SK-N-SH (cell line): ENCODE data around the gene DACH1. TPM values are rescaled to one million over a fixed set of nuclear protein-coding genes. Genes with fewer than 3 reads are reported as not detected.

Source experiments
- CTCF ChIA-PET: fragments of 300-600, 350-600 bp; formaldehyde crosslinking; extraction: SDS; loops from one replicate; lab custom pipeline; 2021; lab: Yijun Ruan, JAX
- POLR2A ChIA-PET: fragments of 350-600 bp; sonication (Branson Sonifier 250); formaldehyde crosslinking; extraction: SDS; loops from one replicate; lab custom pipeline; 2020; ENCODE audit warnings: antibody characterized with exemption, inconsistent platforms; lab: Yijun Ruan, JAX
- DNase-seq: peaks from one replicate; pipeline ENCODE4 v3.0.0; 2012
- H2AFZ ChIP-seq: fragments of 200-600 bp; sonication (generic); 2 replicates; pipeline ENCODE4 v1.8.1; 2016; ENCODE audit warnings: antibody characterized with exemption, mild to moderate bottlenecking, low read depth
- H3F3A ChIP-seq: fragments of 200-600 bp; sonication (generic); replicated peaks from 2 replicates; pipeline ENCODE3; 2016; ENCODE audit warnings: antibody characterized with exemption, mild to moderate bottlenecking; ENCODE audit not compliant: insufficient read depth
- H3K27ac ChIP-seq, 2 experiments: fragments of 200-500 bp in 1 of 2; fragments of 200-600 bp in 1 of 2; sonication (Bioruptor generic) in 1 of 2; sonication (generic), shearing (Covaris generic) in 1 of 2; 2 replicates each; pipeline versions ENCODE4 v1.5.1 to v1.6.1; 2014 to 2016; ENCODE audit warnings: low read depth in 2 of 2, inconsistent platforms in 1 of 2, low read length in 1 of 2, mild to moderate bottlenecking in 1 of 2, mixed read lengths in 1 of 2
- H3K27me3 ChIP-seq: fragments of 200-600 bp; sonication (generic), shearing (Covaris generic); 2 replicates; pipeline ENCODE4 v1.6.1; 2016; ENCODE audit warnings: mixed run types; ENCODE audit not compliant: insufficient read depth
- H3K36me3 ChIP-seq, 2 experiments: fragments of 200-500 bp in 1 of 2; fragments of 200-600 bp in 1 of 2; sonication (Bioruptor generic) in 1 of 2; sonication (generic) in 1 of 2; replicated peaks in 1 of 2; 2 replicates each; pipeline versions ENCODE3 to v1.5.1; 2014 to 2016; ENCODE audit warnings: low read length in 1 of 2, mild to moderate bottlenecking in 1 of 2; ENCODE audit not compliant: insufficient read depth in 2 of 2, control insufficient read depth in 1 of 2
- H3K4me1 ChIP-seq, 2 experiments: fragments of 200-500 bp in 1 of 2; fragments of 200-600 bp in 1 of 2; sonication (Bioruptor generic) in 1 of 2; sonication (generic), shearing (Covaris generic) in 1 of 2; 2 replicates each; pipeline versions ENCODE4 v1.5.1 to v1.6.1; 2014 to 2016; ENCODE audit warnings: low read depth in 1 of 2, low read length in 1 of 2, mixed run types in 1 of 2; ENCODE audit not compliant: insufficient read depth in 2 of 2, control insufficient read depth in 1 of 2
- H3K4me2 ChIP-seq: fragments of 200-600 bp; sonication (generic), shearing (Covaris generic); 2 replicates; pipeline ENCODE4 v1.6.1; 2017; ENCODE audit warnings: mixed run types
- H3K4me3 ChIP-seq, 2 experiments: fragments of 200-500 bp in 1 of 2; fragments of 200-600 bp in 1 of 2; sonication (Bioruptor generic) in 1 of 2; sonication (generic), shearing (Covaris generic) in 1 of 2; 2 replicates each; pipeline versions ENCODE4 v1.5.1 to v1.8.1; 2014 to 2016; ENCODE audit warnings: low read depth in 2 of 2, inconsistent platforms in 1 of 2, low read length in 1 of 2, mild to moderate bottlenecking in 1 of 2, mixed read lengths in 1 of 2, moderate library complexity in 1 of 2
- H3K79me2 ChIP-seq: fragments of 200-600 bp; sonication (generic); 2 replicates; pipeline ENCODE4 v1.8.1; 2017; ENCODE audit warnings: mild to moderate bottlenecking; ENCODE audit not compliant: insufficient read depth
- H3K9ac ChIP-seq: fragments of 200-600 bp; sonication (generic); 2 replicates; pipeline ENCODE4 v1.6.1; 2017; ENCODE audit warnings: mixed run types
- H3K9me2 ChIP-seq: fragments of 200-600 bp; sonication (generic); 2 replicates; pipeline ENCODE4 v1.6.1; 2017; ENCODE audit warnings: mixed run types
- H3K9me3 ChIP-seq: fragments of 200-600 bp; sonication (generic); 2 replicates; pipeline ENCODE4 v1.6.1; 2017; ENCODE audit warnings: mixed run types, mild to moderate bottlenecking, moderate library complexity
- H4K20me1 ChIP-seq: fragments of 200-600 bp; sonication (generic); 2 replicates; pipeline ENCODE4 v1.6.1; 2017; ENCODE audit warnings: mild to moderate bottlenecking, mixed run types; ENCODE audit not compliant: insufficient read depth
- CHD2 ChIP-seq: fragments of 150-350 bp; IDR thresholded peaks from 2 replicates; pipeline ENCODE4 v1.6.1; 2018; ENCODE audit warnings: low read length; ENCODE audit not compliant: partially characterized antibody
- CTCF ChIP-seq: fragments of 200-600 bp; sonication (generic); IDR thresholded peaks from 2 replicates; pipeline ENCODE4 v1.6.1; 2017; ENCODE audit warnings: antibody characterized with exemption, mild to moderate bottlenecking, moderate library complexity
- ELF1 ChIP-seq: IDR thresholded peaks from 2 replicates; pipeline ENCODE4 v1.4.0; 2012
- EP300 ChIP-seq, 2 experiments: IDR thresholded peaks; 2 replicates each; pipeline versions ENCODE4 v1.4.0 to v1.6.1; 2012; ENCODE audit warnings: borderline replicate concordance in 1 of 2, low read depth in 1 of 2, low read length in 1 of 2
- FOSL2 ChIP-seq: IDR thresholded peaks from 2 replicates; pipeline ENCODE4 v1.4.0; 2012; ENCODE audit warnings: low read depth, mild to moderate bottlenecking, moderate library complexity, borderline replicate concordance
- FOXJ3 ChIP-seq: sonication (generic); formaldehyde crosslinking; IDR thresholded peaks from 2 replicates; pipeline ENCODE4 v1.5.1; 2020; ENCODE audit warnings: mild to moderate bottlenecking, missing genetic modification reagents
- GATA2 ChIP-seq: sonication (generic); formaldehyde crosslinking; IDR thresholded peaks from 2 replicates; pipeline ENCODE4 v1.5.0; 2020; ENCODE audit warnings: mild to moderate bottlenecking, missing genetic modification reagents
- IRF3 ChIP-seq: fragments of 150-350 bp; IDR thresholded peaks from 2 replicates; pipeline ENCODE4 v1.6.1; 2016; ENCODE audit warnings: mild to moderate bottlenecking, low read depth, low read length
- JUND ChIP-seq: IDR thresholded peaks from 2 replicates; pipeline ENCODE4 v1.4.0; 2012
- MAX ChIP-seq: IDR thresholded peaks from 2 replicates; pipeline ENCODE4 v1.4.0; 2012; ENCODE audit warnings: low read depth
- MEF2A ChIP-seq: IDR thresholded peaks from 2 replicates; pipeline ENCODE4 v1.4.0; 2012; ENCODE audit warnings: low read depth, borderline replicate concordance
- MXI1 ChIP-seq: IDR thresholded peaks from 2 replicates; pipeline ENCODE4 v1.6.1; 2012; ENCODE audit warnings: mild to moderate bottlenecking, low read depth, low read length, improper control_type of control experiment
- NRF1 ChIP-seq: IDR thresholded peaks from 2 replicates; pipeline ENCODE4 v1.6.1; 2012; ENCODE audit warnings: low read depth, mild to moderate bottlenecking, low read length
- PBX3 ChIP-seq: IDR thresholded peaks from 2 replicates; pipeline ENCODE4; 2012
- RAD21 ChIP-seq: IDR thresholded peaks from 2 replicates; pipeline ENCODE4 v1.6.1; 2012; ENCODE audit warnings: mild to moderate bottlenecking, low read length
- RCOR1 ChIP-seq: fragments of 150-350 bp; IDR thresholded peaks from 2 replicates; pipeline ENCODE4 v1.6.1; 2017; ENCODE audit warnings: antibody characterized with exemption, low read length
- RFX5 ChIP-seq: IDR thresholded peaks from 2 replicates; pipeline ENCODE4 v1.6.1; 2012; ENCODE audit warnings: mild to moderate bottlenecking, improper control_type of control experiment, low read length
- RXRA ChIP-seq: IDR thresholded peaks from 2 replicates; pipeline ENCODE4 v1.4.0; 2012; ENCODE audit warnings: low read depth, mild to moderate bottlenecking, borderline replicate concordance
- SIN3A ChIP-seq: IDR thresholded peaks from 2 replicates; pipeline ENCODE4 v1.6.1; 2012; ENCODE audit warnings: low read depth, mild to moderate bottlenecking, low read length, moderate library complexity, borderline replicate concordance
- SMC3 ChIP-seq: IDR thresholded peaks from 2 replicates; pipeline ENCODE4 v1.6.1; 2012; ENCODE audit warnings: low read depth, low read length, improper control_type of control experiment
- TAF1 ChIP-seq: IDR thresholded peaks from 2 replicates; pipeline ENCODE4 v1.6.1; 2012; ENCODE audit warnings: low read depth, mild to moderate bottlenecking, low read length, moderate library complexity, borderline replicate concordance
- TCF12 ChIP-seq: IDR thresholded peaks from 2 replicates; pipeline ENCODE4 v1.4.0; 2012
- TEAD4 ChIP-seq: IDR thresholded peaks from 2 replicates; pipeline ENCODE4 v1.4.0; 2012; ENCODE audit warnings: mild to moderate bottlenecking, borderline replicate concordance; ENCODE audit not compliant: insufficient read depth
- WGBS: methylation state at CpG from one replicate; pipeline ENCODE4 v1.1.6; 2017; ENCODE audit warnings: low lambda C conversion rate; 5-methylcytosine and 5-hydroxymethylcytosine counted together
- polyA plus RNA-seq, 3 experiments: library from polyadenylated mRNA; depleted of rRNA; stranded (reverse); fragments of >200 nt; gene quantifications; 2 replicates each; pipeline ENCODE4 v1.2.3, GENCODE V29; 2012

DACH1 gene
- polyA plus RNA-seq, 1 of the 3 experiments (the other 2 are of a cell fraction), result 0.21 TPM

- H3K4me3 ChIP-seq, result no peak overlapping the region
Observed at GRCh38 chr13:71811344-71811743, 55.7 kb downstream of the DACH1 start.

GRCh38 chr13:71808708-71809107 lies 58.3 kb downstream of the DACH1 start:
- DNase-seq, result no peak
- Histone ChIP-seq H3K27me3 (no peaks in the 10 kb centered on the region), H3K36me3 (no peaks in the 10 kb centered on the region), H3K27ac (no peak overlapping the region), H3K9me2 (no peaks in the 10 kb centered on the region), H2AFZ (no peak overlapping the region), H3K9me3 (no peaks in the 10 kb centered on the region), H3K4me1 (peaks cover 0 to 3% of the 10 kb centered on the region in 2 experiments; a peak in 2 of 4 replicates), H3K4me2 (no peak overlapping the region), H3F3A (no peaks in the 10 kb centered on the region), H3K9ac (no peak overlapping the region), H3K4me3 (no peak overlapping the region), H4K20me1 (no peaks in the 10 kb centered on the region), H3K79me2 (no peaks in the 10 kb centered on the region)
- 84% methylated on average over 1 of the region's 1 CpG for WGBS
- ChIA-PET POLR2A (no interaction called here), CTCF (no interaction called here)
- TF ChIP-seq IRF3 (no peak), ELF1 (no peak), SIN3A (no peak), SMC3 (no peak), FOXJ3 (CRISPR knock-in tag) (no peak), CTCF (no peak), TCF12 (no peak), MEF2A (no peak), MAX (no peak), TAF1 (no peak), JUND (no peak), EP300 (IDR thresholded peaks at IDR 0.05; ENCODE audit: borderline replicate concordance in 1 of 2, low read depth in 1 of 2, low read length in 1 of 2) (no peak), RCOR1 (no peak), TEAD4 (no peak), RAD21 (no peak), NRF1 (no peak), PBX3 (no peak)

More at GRCh38 chr13:71811344-71811743, 55.7 kb downstream of the DACH1 start:
- H3K4me2 ChIP-seq, result no peak overlapping the region
- no peak overlapping the region for H2AFZ ChIP-seq
- H3K9me2 ChIP-seq, result no peaks in the 10 kb centered on the region
- no peaks in the 10 kb centered on the region for H3K9me3 ChIP-seq
- H3K27me3 ChIP-seq, result no peaks in the 10 kb centered on the region
- no peaks in the 10 kb centered on the region for H3K79me2 ChIP-seq
- ChIA-PET POLR2A (no interaction called here), CTCF (no interaction called here)
- no peak for TF ChIP-seq CHD2
- TF ChIP-seq RFX5, result no peak
- no peak for TF ChIP-seq MXI1
- no peak for TF ChIP-seq FOSL2
- no peak for TF ChIP-seq NRF1
- no peak for TF ChIP-seq GATA2
- TF ChIP-seq RXRA, result no peak
- no peak for TF ChIP-seq SMC3
- TF ChIP-seq CTCF, result no peak
- H4K20me1 ChIP-seq, result no peaks in the 10 kb centered on the region
- H3K36me3 ChIP-seq, result no peaks in the 10 kb centered on the region
- peaks cover 0 to 3% of the 10 kb centered on the region in 2 experiments; a peak in 2 of 4 replicates for H3K4me1 ChIP-seq
- DNase-seq, result no peak
- no peak overlapping the region for H3K27ac ChIP-seq
- H3K9ac ChIP-seq, result no peak overlapping the region
- 54% methylated on average over 2 of the region's 2 CpGs for WGBS
- H3F3A ChIP-seq, result no peaks in the 10 kb centered on the region
